Measurements from ENCODE around the gene APBA2.
A peak's percentile ranks its signal among the peaks of the same experiment; 100 is the strongest.

Gene APBA2

GRCh38 chr15:28983432-28984311, 97.9 kb downstream of the APBA2 start:
- DNase-seq (ENCODE audit: low read depth), result no peak

GRCh38 chr15:28984421-28985315, 98.9 kb downstream of the APBA2 start:
- DNase-seq (ENCODE audit: low read depth), result peak; percentile 11

GRCh38 chr15:28985316-28985645, 99.5 kb downstream of the APBA2 start:
- DNase-seq (ENCODE audit: low read depth), result no peak

- no peak for DNase-seq (ENCODE audit: low read depth)
These were observed 99.9 kb downstream of the APBA2 start for GRCh38 chr15:28985691-28986090.

GRCh38 chr15:28986108-28986507, 100.3 kb downstream of the APBA2 start:
- no peak for DNase-seq (ENCODE audit: low read depth)

- DNase-seq (ENCODE audit: low read depth), result no peak
These were observed 101.0 kb downstream of the APBA2 start for GRCh38 chr15:28986726-28987125.

GRCh38 chr15:28987337-28987736, 101.6 kb downstream of the APBA2 start:
- DNase-seq (ENCODE audit: low read depth), result no peak

GRCh38 chr15:28989239-28989830, 103.6 kb downstream of the APBA2 start:
- no peak for DNase-seq (ENCODE audit: low read depth)

GRCh38 chr15:28989896-28990295, 104.1 kb downstream of the APBA2 start:
- no peak for DNase-seq (ENCODE audit: low read depth)

GRCh38 chr15:28990390-28990789, 104.6 kb downstream of the APBA2 start:
- no peak for DNase-seq (ENCODE audit: low read depth)

GRCh38 chr15:28991236-28992171, 105.7 kb downstream of the APBA2 start:
- DNase-seq (ENCODE audit: low read depth), result no peak

GRCh38 chr15:28992336-28992864, 106.6 kb downstream of the APBA2 start:
- no peak for DNase-seq (ENCODE audit: low read depth)

- DNase-seq (ENCODE audit: low read depth), result no peak
These were observed 107.4 kb downstream of the APBA2 start for GRCh38 chr15:28993051-28993719.

- DNase-seq (ENCODE audit: low read depth), result no peak
These were observed 107.9 kb downstream of the APBA2 start for GRCh38 chr15:28993720-28994053.

GRCh38 chr15:28994142-28994830, 108.5 kb downstream of the APBA2 start:
- no peak for DNase-seq (ENCODE audit: low read depth)

GRCh38 chr15:28994831-28995596, 109.2 kb downstream of the APBA2 start:
- no peak for DNase-seq (ENCODE audit: low read depth)

- DNase-seq (ENCODE audit: low read depth), result no peak
These were observed 109.9 kb downstream of the APBA2 start for GRCh38 chr15:28995705-28996104.

GRCh38 chr15:28996289-28996688, 110.5 kb downstream of the APBA2 start:
- no peak for DNase-seq (ENCODE audit: low read depth)

GRCh38 chr15:28996953-28997352, 111.2 kb downstream of the APBA2 start:
- DNase-seq (ENCODE audit: low read depth), result no peak

Measured in stromal cell of bone marrow (primary cell).